Measurements from ENCODE around the gene MRGPRE. TPM values are rescaled to one million over a fixed set of nuclear protein-coding genes. Genes with fewer than 3 reads are reported as not detected.

The MRGPRE gene
- total and polyA plus RNA-seq, 7 experiments from 2014 or later = not detected

DNA sequence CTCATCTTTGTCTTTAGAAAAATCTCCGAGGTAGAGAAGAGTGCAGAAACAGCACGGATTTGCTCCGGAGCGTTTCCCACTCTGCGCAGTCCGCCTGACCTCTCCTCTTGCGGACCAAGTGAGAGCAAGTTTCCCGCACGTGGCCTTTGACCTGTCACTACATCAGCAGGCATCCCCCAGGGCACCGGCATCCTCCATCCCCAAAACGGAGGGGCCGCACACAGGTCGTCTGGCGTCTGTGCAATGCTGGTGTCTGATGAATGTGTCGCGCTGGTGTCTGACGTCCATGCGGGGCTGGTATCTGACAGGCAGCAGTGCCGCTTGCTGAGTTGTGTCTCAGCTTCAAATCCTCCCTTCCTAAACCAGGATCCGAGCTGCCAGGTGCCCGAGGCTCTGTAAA is 739 bp upstream of the MRGPRE start:
- Histone ChIP-seq H3K36me3 (ENCODE audit: control insufficient read depth in 2 of 3, insufficient read depth in 3 of 3, low read length in 3 of 3) (no peaks in the 10 kb centered on the region), H3K9me3 (ENCODE audit: control insufficient read depth in 2 of 3, low read length in 3 of 3) (no peaks in the 10 kb centered on the region), H3K4me1 (ENCODE audit: control insufficient read depth in 2 of 2, insufficient read depth in 2 of 2, low read length in 2 of 2) (no peaks in the 10 kb centered on the region), H3K27me3 (ENCODE audit: control insufficient read depth in 2 of 2, insufficient read depth in 2 of 2, low read length in 2 of 2) (no peaks in the 10 kb centered on the region), H3K27ac (ENCODE audit: low read depth, low read length) (no peak overlapping the region), H3K4me3 (ENCODE audit: low read length) (no peak overlapping the region)
- H3K9me3 Mint-ChIP-seq = no peaks in the 10 kb centered on the region
- H3K4me1 Mint-ChIP-seq = no peaks in the 10 kb centered on the region
- peaks cover 0 to 14% (median 4%) of the 10 kb centered on the region in 5 donors for H3K27me3 Mint-ChIP-seq
- ChIA-PET CTCF (no interaction called here), POLR2A (no interaction called here)
- no peak overlapping the region for H3K27ac Mint-ChIP-seq
- DNase-seq (no peak), ATAC-seq (no peak)
- no peak overlapping the region for H3K4me3 Mint-ChIP-seq
- intact Hi-C loops (cut with micrococcal nuclease) = no loop called here
- H3K36me3 Mint-ChIP-seq = no peaks in the 10 kb centered on the region

DNA sequence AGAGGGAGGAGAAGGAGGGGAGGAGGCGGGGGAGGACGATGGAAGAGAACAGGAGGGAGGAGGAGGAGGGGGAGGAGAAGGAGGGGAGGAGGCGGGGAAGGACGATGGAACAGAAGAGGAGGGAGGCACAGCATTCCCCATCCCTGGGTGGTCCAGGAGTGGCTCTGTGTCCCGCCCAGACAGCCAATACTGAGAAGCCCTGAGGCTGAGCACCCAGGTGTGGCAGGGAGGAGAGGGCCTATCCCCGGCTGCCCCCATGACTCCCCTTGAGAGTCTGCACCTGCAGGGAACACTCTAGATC is 717 bp downstream of the MRGPRE start:
- POLR2A ChIA-PET = no interaction called here
- CTCF ChIA-PET = no interaction called here
- intact Hi-C loops (cut with micrococcal nuclease) = no loop called here

DNA sequence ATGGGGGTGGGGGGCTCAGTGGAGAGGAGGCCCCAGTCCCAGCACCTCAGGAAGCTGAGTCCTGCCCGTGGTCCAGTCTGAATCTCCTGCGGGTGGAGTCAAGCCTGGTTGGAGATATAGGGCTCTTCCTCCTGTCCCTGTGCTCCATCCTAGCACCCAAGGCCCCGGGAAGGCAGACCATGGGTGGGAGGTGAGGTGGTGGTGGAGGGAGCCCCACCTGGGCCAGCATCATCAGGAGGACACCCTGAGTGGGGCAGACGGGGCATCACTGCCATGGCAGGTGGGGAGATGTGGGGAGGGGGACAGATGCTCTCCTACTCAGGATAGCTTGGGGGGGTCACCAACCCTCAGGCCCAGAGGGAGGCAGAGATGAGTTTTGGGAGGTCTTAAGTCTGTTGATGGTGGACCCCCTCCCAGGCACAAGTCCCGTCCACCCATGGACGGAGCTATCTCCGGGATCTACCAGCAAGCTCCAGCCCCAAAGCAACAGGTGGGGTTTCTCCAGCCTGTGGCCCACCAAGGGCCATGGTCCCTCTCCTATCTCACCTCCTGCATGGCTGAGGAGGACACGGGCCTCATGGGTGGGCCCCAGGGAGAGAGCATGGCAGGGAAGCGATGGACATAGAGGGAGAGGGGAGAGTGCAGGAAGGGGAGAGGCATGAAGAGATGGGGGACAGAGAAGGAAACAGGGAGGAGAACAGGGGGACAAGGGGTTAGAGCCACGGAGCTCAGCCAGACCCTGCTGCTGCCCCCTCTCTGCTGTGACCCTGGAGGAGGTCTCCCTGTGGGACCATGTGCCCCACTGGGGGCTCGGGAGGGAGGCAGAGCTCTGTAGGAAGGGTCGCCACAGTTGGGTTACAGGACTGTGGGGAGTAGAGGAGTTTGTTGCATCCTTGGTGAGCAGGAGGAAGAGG is 1.3 kb downstream of the MRGPRE start:
- no peaks in the 10 kb centered on the region for H3K4me1 ChIP-seq (ENCODE audit: control insufficient read depth in 2 of 2, insufficient read depth in 2 of 2, low read length in 2 of 2)
- DNase-seq = no peak
- no peaks in the 10 kb centered on the region for H3K9me3 Mint-ChIP-seq
- H3K36me3 ChIP-seq (ENCODE audit: control insufficient read depth in 2 of 3, insufficient read depth in 3 of 3, low read length in 3 of 3) = no peaks in the 10 kb centered on the region
- no peaks in the 10 kb centered on the region for H3K27me3 ChIP-seq (ENCODE audit: control insufficient read depth in 2 of 2, insufficient read depth in 2 of 2, low read length in 2 of 2)
- no peak overlapping the region for H3K4me3 Mint-ChIP-seq
- CTCF ChIA-PET = no interaction called here
- no peaks in the 10 kb centered on the region for H3K36me3 Mint-ChIP-seq
- peaks cover 0 to 8% (median 4%) of the 10 kb centered on the region in 5 donors for H3K27me3 Mint-ChIP-seq
- no peaks in the 10 kb centered on the region for H3K4me1 Mint-ChIP-seq
- intact Hi-C loops (cut with micrococcal nuclease) = no loop called here
- POLR2A ChIA-PET = no interaction called here
- ATAC-seq = no peak
- no peak overlapping the region for H3K27ac ChIP-seq (ENCODE audit: low read depth, low read length)
- no peaks in the 10 kb centered on the region for H3K9me3 ChIP-seq (ENCODE audit: control insufficient read depth in 2 of 3, low read length in 3 of 3)
- H3K27ac Mint-ChIP-seq = no peak overlapping the region
- no peak overlapping the region for H3K4me3 ChIP-seq (ENCODE audit: low read length)

More for the DNA sequence above, 717 bp downstream of the MRGPRE start:
- peaks cover 0 to 10% (median 4%) of the 10 kb centered on the region in 5 donors for H3K27me3 Mint-ChIP-seq
- H3K9me3 ChIP-seq (ENCODE audit: control insufficient read depth in 2 of 3, low read length in 3 of 3) = no peaks in the 10 kb centered on the region
- no peaks in the 10 kb centered on the region for H3K4me1 ChIP-seq (ENCODE audit: control insufficient read depth in 2 of 2, insufficient read depth in 2 of 2, low read length in 2 of 2)
- H3K4me3 Mint-ChIP-seq = no peak overlapping the region
- no peaks in the 10 kb centered on the region for H3K36me3 Mint-ChIP-seq
- DNase-seq = no peak
- H3K4me1 Mint-ChIP-seq = no peaks in the 10 kb centered on the region
- no peak overlapping the region for H3K27ac Mint-ChIP-seq
- no peaks in the 10 kb centered on the region for H3K9me3 Mint-ChIP-seq
- no peak for ATAC-seq
- no peaks in the 10 kb centered on the region for H3K36me3 ChIP-seq (ENCODE audit: control insufficient read depth in 2 of 3, insufficient read depth in 3 of 3, low read length in 3 of 3)
- no peak overlapping the region for H3K4me3 ChIP-seq (ENCODE audit: low read length)
- H3K27me3 ChIP-seq (ENCODE audit: control insufficient read depth in 2 of 2, insufficient read depth in 2 of 2, low read length in 2 of 2) = no peaks in the 10 kb centered on the region
- no peak overlapping the region for H3K27ac ChIP-seq (ENCODE audit: low read depth, low read length)

DNA sequence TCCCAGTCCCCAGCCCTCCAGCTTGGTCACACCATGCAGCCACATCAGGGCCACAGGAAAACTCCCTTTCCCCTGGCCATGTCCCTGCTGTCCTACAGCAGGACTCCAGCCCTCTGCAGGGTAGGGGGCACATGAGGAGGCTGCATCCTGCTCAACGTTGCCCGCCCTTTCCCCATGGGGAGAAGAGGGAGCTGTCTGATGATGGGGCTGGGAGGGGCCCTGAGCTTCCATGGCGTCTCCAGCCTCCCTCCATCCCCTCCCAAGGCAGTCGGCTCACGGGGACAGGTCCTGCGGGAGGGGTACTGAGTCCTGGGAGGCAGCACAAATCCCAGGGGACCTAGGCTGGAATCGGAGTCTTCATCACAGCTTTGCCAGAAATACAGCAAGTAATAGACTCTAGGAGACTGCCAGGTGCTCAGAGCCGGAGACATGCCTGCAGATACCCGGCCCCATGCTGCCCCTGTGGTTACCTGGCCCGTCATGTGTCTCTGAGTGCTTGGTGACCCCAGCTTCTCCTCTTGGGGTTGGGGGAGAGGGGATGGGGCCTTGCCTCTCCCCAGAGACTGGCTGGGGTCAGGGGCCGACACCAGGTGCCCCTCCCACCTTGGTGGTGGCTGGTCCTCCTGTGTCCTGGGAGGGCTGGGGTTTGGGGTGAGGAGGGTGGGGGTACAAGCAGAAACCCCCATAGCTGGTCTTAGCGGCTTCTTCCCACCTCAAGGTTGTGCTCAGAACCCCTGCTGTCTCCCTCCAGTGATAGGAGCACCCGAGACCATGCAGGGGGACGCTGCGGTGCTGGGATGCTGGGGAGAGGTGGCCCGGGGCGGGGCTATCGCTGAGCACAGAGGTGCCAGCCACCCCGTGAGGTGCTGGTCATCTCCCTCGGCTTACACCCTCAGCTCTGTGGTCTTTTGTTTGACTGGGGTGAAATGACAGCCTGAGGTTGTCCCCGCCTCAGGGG is 2.3 kb downstream of the MRGPRE start:
- ATAC-seq (no peak), DNase-seq (no peak)
- no peak overlapping the region for H3K27ac Mint-ChIP-seq
- ChIA-PET POLR2A (no interaction called here), CTCF (no interaction called here)
- Histone ChIP-seq H3K4me1 (ENCODE audit: control insufficient read depth in 2 of 2, insufficient read depth in 2 of 2, low read length in 2 of 2) (no peaks in the 10 kb centered on the region), H3K4me3 (ENCODE audit: low read length) (no peak overlapping the region), H3K9me3 (ENCODE audit: control insufficient read depth in 2 of 3, low read length in 3 of 3) (no peaks in the 10 kb centered on the region), H3K36me3 (ENCODE audit: control insufficient read depth in 2 of 3, insufficient read depth in 3 of 3, low read length in 3 of 3) (no peaks in the 10 kb centered on the region), H3K27ac (ENCODE audit: low read depth, low read length) (no peak overlapping the region), H3K27me3 (ENCODE audit: control insufficient read depth in 2 of 2, insufficient read depth in 2 of 2, low read length in 2 of 2) (no peaks in the 10 kb centered on the region)
- intact Hi-C loops (cut with micrococcal nuclease) = no loop called here
- peaks cover 0 to 8% (median 4%) of the 10 kb centered on the region in 5 donors for H3K27me3 Mint-ChIP-seq
- H3K4me3 Mint-ChIP-seq = no peak overlapping the region
- H3K36me3 Mint-ChIP-seq = no peaks in the 10 kb centered on the region
- no peaks in the 10 kb centered on the region for H3K9me3 Mint-ChIP-seq
- H3K4me1 Mint-ChIP-seq = no peaks in the 10 kb centered on the region

GRCh38 chr11:3228445-3228829 is 3.8 kb downstream of the MRGPRE start:
- CTCF ChIA-PET = no interaction called here
- H3K36me3 Mint-ChIP-seq = no peaks in the 10 kb centered on the region
- no peak overlapping the region for H3K4me3 Mint-ChIP-seq
- no peaks in the 10 kb centered on the region for H3K9me3 ChIP-seq (ENCODE audit: control insufficient read depth in 2 of 3, low read length in 3 of 3)
- H3K27ac Mint-ChIP-seq = no peak overlapping the region
- no peaks in the 10 kb centered on the region for H3K4me1 ChIP-seq (ENCODE audit: control insufficient read depth in 2 of 2, insufficient read depth in 2 of 2, low read length in 2 of 2)
- H3K9me3 Mint-ChIP-seq = no peaks in the 10 kb centered on the region
- no peaks in the 10 kb centered on the region for H3K36me3 ChIP-seq (ENCODE audit: control insufficient read depth in 2 of 3, insufficient read depth in 3 of 3, low read length in 3 of 3)
- peaks cover 0 to 15% (median 2%) of the 10 kb centered on the region in 5 donors for H3K27me3 Mint-ChIP-seq
- no peak overlapping the region for H3K27ac ChIP-seq (ENCODE audit: low read depth, low read length)
- no peaks in the 10 kb centered on the region for H3K27me3 ChIP-seq (ENCODE audit: control insufficient read depth in 2 of 2, insufficient read depth in 2 of 2, low read length in 2 of 2)
- intact Hi-C loops (cut with micrococcal nuclease) = no loop called here
- DNase-seq (no peak), ATAC-seq (no peak)
- POLR2A ChIA-PET = no interaction called here
- no peak overlapping the region for H3K4me3 ChIP-seq (ENCODE audit: low read length)
- peaks cover 0 to 3% (median under 1%) of the 10 kb centered on the region in 7 donors for H3K4me1 Mint-ChIP-seq

- Mint-ChIP-seq H3K4me1 (peaks cover under 1 to 9% (median 6%) of the 10 kb centered on the region in 7 donors), H3K27ac (no peak overlapping the region), H3K27me3 (peaks cover 0 to 19% (median 4%) of the 10 kb centered on the region in 5 donors), H3K4me3 (no peak overlapping the region), H3K9me3 (no peaks in the 10 kb centered on the region), H3K36me3 (no peaks in the 10 kb centered on the region)
- Histone ChIP-seq H3K27me3 (ENCODE audit: control insufficient read depth in 2 of 2, insufficient read depth in 2 of 2, low read length in 2 of 2) (no peaks in the 10 kb centered on the region), H3K4me1 (ENCODE audit: control insufficient read depth in 2 of 2, insufficient read depth in 2 of 2, low read length in 2 of 2) (no peaks in the 10 kb centered on the region), H3K36me3 (ENCODE audit: control insufficient read depth in 2 of 3, insufficient read depth in 3 of 3, low read length in 3 of 3) (no peaks in the 10 kb centered on the region), H3K9me3 (ENCODE audit: control insufficient read depth in 2 of 3, low read length in 3 of 3) (no peaks in the 10 kb centered on the region), H3K27ac (ENCODE audit: low read depth, low read length) (no peak overlapping the region), H3K4me3 (ENCODE audit: low read length) (no peak overlapping the region)
- intact Hi-C loops (cut with micrococcal nuclease) = no loop called here
- DNase-seq (no peak), ATAC-seq (no peak)
- ChIA-PET CTCF (interaction anchor here (0.6 kb wide), 1 partner anchor 8 kb away, joined by 5 read pairs; no protein-coding TSS in a partner anchor), POLR2A (no interaction called here)
Measured at GRCh38 chr11:3227568-3228444, 4.4 kb downstream of the MRGPRE start.

All from naive thymus-derived CD4-positive, alpha-beta T cell (primary cell).